Neural crest cell (in vitro differentiated cells): ENCODE results near the gene PLEKHO2. TPM values are rescaled to one million over a fixed set of nuclear protein-coding genes. Genes with fewer than 3 reads are reported as not detected.

Source experiments
- DNase-seq: peaks from one replicate; pipeline ENCODE4 v3.0.0; 2021; ENCODE audit warnings: low read depth, mixed read lengths, low spot score
- H3K27ac Mint-ChIP-seq: one replicate; pipeline ENCODE4 v1.8.0; 2021; ENCODE audit warnings: mild to moderate bottlenecking, mixed read lengths; ENCODE audit not compliant: unreplicated experiment
- H3K27me3 Mint-ChIP-seq: 2 replicates; pipeline ENCODE4 v1.8.0; 2021; ENCODE audit warnings: low read depth, mild to moderate bottlenecking, mixed read lengths
- H3K36me3 Mint-ChIP-seq: 2 replicates; pipeline ENCODE4 v1.8.0; 2021; ENCODE audit warnings: low read depth, mild to moderate bottlenecking, mixed read lengths
- H3K4me1 Mint-ChIP-seq: 2 replicates; pipeline ENCODE4 v1.8.0; 2021; ENCODE audit warnings: mixed read lengths
- H3K4me3 Mint-ChIP-seq: one replicate; pipeline ENCODE4 v1.8.0; 2021; ENCODE audit warnings: mild to moderate bottlenecking, mixed read lengths
- H3K9me3 Mint-ChIP-seq: 2 replicates; pipeline ENCODE4 v1.8.0; 2021; ENCODE audit warnings: mixed read lengths
- CTCF ChIP-seq: fragments of 200-600 bp; sonication (generic); conservative IDR thresholded peaks from 2 replicates; pipeline ENCODE4 v1.5.0; 2021; ENCODE audit warnings: antibody characterized with exemption, mild to moderate bottlenecking
- total RNA-seq: library from RNA; stranded (reverse); gene quantifications from 2 replicates; pipeline ENCODE4 v1.2.1, GENCODE V29; 2021

PLEKHO2 gene
- total RNA-seq, 1 donor from 2014 or later: 18.2 TPM

- H3K36me3 Mint-ChIP-seq: peaks cover 4% of the 10 kb centered on the region
These were observed 2.9 kb downstream of the PLEKHO2 start for GRCh38 chr15:64844576-64845145.

GRCh38 chr15:64845183-64845611 is 3.5 kb downstream of the PLEKHO2 start:
- H3K4me3 Mint-ChIP-seq: peak overlapping the region; percentile 98
- DNase-seq: no peak
- H3K4me1 Mint-ChIP-seq: peaks cover 63% of the 10 kb centered on the region
- H3K27me3 Mint-ChIP-seq: no peaks in the 10 kb centered on the region
- no peak overlapping the region for H3K27ac Mint-ChIP-seq
- no peak for TF ChIP-seq CTCF
- no peaks in the 10 kb centered on the region for H3K9me3 Mint-ChIP-seq
- H3K36me3 Mint-ChIP-seq: peaks cover 4% of the 10 kb centered on the region

More at GRCh38 chr15:64844576-64845145, 2.9 kb downstream of the PLEKHO2 start:
- TF ChIP-seq CTCF: no peak
- peak overlapping the region; percentile 98 for H3K4me3 Mint-ChIP-seq
- DNase-seq: no peak
- peaks cover 68% of the 10 kb centered on the region for H3K4me1 Mint-ChIP-seq
- no peak overlapping the region for H3K27ac Mint-ChIP-seq
- no peaks in the 10 kb centered on the region for H3K9me3 Mint-ChIP-seq
- no peaks in the 10 kb centered on the region for H3K27me3 Mint-ChIP-seq

- Mint-ChIP-seq H3K4me3 (peak overlapping the region; percentile 98), H3K27ac (no peak overlapping the region), H3K9me3 (no peaks in the 10 kb centered on the region), H3K4me1 (peaks cover 55% of the 10 kb centered on the region), H3K27me3 (no peaks in the 10 kb centered on the region), H3K36me3 (peaks cover 7% of the 10 kb centered on the region)
- no peak for DNase-seq
- TF ChIP-seq CTCF: no peak
These were observed 4.3 kb downstream of the PLEKHO2 start for GRCh38 chr15:64845831-64846595.

- Mint-ChIP-seq H3K36me3 (peaks cover 9% of the 10 kb centered on the region), H3K4me3 (peak overlapping the region; percentile 36), H3K27ac (no peak overlapping the region), H3K9me3 (no peaks in the 10 kb centered on the region), H3K27me3 (peaks cover under 1% of the 10 kb centered on the region), H3K4me1 (peaks cover 54% of the 10 kb centered on the region)
- DNase-seq: no peak
- no peak for TF ChIP-seq CTCF
These were observed 5.3 kb downstream of the PLEKHO2 start for GRCh38 chr15:64847016-64847415.

- H3K4me3 Mint-ChIP-seq: peak overlapping the region; percentile 36
- peaks cover 3% of the 10 kb centered on the region for H3K27me3 Mint-ChIP-seq
- H3K36me3 Mint-ChIP-seq: peaks cover 11% of the 10 kb centered on the region
- no peak for TF ChIP-seq CTCF
- peaks cover 53% of the 10 kb centered on the region for H3K4me1 Mint-ChIP-seq
- H3K9me3 Mint-ChIP-seq: no peaks in the 10 kb centered on the region
- H3K27ac Mint-ChIP-seq: no peak overlapping the region
- DNase-seq: no peak
These were observed 5.7 kb downstream of the PLEKHO2 start for GRCh38 chr15:64847448-64847847.
